T1000 (cell line): ENCODE results near the gene PRR14L.

Experiments used
- DNase-seq: peaks from one replicate; lab custom pipeline; 2025; ENCODE audit warnings: mixed read lengths; lab: John Stamatoyannopoulos, UW

Gene PRR14L

DNA sequence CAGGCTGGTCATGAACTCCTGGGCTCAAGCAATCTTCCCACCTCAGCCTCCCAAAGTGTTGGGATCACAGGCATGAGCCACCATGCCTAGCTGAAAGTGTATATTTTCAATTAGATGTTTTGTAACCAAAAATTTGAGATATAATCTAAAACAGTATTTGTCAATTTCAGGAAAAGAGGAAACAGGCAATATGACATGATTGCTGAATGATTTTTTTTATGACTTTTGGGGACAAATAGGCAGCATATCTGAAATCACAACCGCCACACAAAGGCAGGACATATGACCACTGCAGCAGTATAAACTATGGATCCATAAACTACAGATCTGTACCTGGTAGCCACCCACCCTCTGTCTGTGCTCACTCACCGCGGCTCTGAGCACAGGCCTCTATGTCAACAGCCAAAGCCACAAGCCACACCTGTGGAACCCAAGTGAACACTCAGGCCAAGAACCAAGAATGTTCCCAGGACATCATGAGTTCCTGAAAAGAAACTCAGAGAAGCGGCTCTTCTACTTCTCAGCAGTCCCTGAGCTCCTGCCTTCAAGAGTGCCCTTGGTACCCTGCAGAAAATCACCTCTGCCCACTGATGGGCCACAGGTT is 110.4 kb downstream of the PRR14L start:
- DNase-seq, result no peak

DNA sequence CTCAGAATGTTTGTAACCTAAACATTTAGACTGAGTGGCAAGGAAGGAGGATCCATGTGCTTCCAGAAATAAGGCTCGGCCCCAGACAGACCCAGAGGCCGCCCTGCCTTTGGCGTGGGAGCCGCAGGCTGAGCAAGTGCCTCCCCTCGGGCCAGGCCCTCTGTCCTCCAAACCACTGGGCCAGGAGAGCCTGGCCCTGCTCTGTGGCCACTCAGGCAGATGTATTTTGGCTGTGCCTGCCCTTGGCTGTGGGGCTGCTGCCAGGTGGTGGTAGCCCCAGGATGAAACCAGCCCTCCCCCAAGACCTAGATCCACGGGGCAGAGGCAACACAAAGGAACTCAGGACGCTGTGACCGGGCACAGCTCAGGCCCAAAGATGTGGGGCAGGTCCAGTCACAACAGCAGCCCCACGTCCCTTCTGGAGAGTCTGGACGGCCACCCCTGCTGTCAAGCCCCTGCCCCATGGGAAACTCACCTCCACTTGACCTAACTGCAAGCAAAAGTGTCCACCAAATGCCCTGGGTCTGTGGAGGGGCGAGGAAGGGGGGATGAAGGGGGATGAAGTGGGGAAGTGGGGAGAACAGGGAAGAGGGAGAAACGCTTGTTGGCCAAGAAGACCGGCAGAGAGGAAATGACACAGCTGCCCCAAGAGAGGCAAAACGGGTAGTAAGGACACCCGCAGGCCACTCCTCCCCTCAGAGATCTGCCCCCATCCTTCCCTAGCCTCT is 111.9 kb downstream of the PRR14L start:
- DNase-seq, result no peak

DNA sequence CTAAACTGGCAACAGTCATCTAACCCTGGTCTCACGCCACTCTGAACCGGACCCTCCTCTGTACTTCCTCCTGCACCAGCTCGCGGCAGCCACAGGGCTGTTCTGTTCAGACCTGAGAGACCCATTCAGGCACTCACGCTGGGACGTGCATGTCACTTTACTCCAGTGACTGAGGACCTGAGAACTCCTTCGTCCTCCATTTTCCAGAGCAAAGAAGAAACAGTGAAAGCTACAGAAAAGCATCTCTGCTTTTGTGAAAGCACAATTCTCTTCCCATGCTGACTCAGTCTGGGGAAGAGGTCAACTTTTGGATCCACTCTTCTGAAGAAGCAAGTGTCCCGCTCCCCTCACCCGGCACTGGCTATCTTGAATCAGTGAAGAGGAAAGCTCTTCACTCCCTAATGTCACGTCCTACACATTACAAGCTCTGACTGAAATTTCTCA is 112.5 kb downstream of the PRR14L start:
- DNase-seq, result no peak

DNA sequence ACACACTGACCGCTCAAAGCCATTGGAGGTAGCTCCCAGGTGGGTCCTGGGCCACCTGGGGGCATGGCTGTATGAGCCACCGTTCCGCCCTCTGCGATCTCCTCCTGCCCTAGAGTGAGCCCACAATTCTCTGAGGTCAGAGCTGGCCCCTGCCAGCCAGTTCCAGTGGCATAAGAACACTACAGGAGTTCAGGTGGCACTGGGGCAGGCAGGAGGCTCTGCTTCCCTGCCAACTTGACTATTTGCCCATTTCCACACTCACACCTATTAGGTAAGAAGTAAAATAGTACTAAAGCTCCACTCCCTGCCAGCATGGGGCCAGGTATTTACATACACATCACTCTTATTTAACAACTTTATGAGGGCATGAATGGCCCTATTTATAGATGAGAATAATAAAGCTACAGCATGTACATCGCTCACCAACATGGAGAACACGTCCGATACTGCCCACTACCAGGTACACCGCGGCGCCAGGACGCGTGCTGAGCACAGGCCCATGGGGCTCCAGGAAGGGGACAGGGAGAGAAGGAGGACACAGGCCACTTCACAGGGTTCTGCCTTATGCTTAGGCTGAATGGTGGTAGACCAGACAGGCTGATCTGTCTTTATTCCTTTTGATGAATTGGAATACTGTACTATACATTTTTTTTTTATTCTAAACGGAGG is 114.2 kb downstream of the PRR14L start:
- no peak for DNase-seq

DNA sequence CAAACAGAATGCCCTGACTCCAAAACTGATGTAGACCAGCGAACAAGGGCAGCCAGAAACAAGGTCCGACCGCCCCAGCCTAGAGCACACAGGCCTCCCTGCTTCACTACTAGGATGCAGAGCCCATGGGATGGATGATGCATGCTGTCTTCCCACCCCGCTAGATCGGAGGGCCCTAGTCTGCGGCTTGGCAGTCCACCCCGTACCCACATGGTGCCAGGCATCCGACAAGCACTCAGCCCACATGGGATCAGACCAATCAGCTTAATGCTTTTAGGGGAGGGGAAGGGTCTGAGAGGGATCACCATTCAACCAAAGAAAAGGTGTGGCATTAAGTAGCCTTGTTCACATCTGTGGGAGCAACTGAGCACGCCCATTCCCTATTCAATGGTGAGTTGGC is 118.5 kb downstream of the PRR14L start:
- DNase-seq, result no peak
